H1 (cell line): ENCODE data around the gene COL28A1. TPM values are rescaled to one million over a fixed set of nuclear protein-coding genes. Genes with fewer than 3 reads are reported as not detected.

Source experiments
- CTCF ChIA-PET: fragments of 300-600 bp; sonication (Branson Sonifier 250); formaldehyde crosslinking; loops from one replicate; lab custom pipeline; 2021; ENCODE audit not compliant: partially characterized antibody; lab: Charles Lee
- POLR2A ChIA-PET: fragments of 300-600 bp; sonication (Branson Sonifier 250); formaldehyde crosslinking; loops from one replicate; lab custom pipeline; 2021; ENCODE audit warnings: inconsistent platforms; ENCODE audit not compliant: partially characterized antibody; lab: Charles Lee
- DNase-seq, 2 experiments: peaks; one replicate each; pipeline versions ENCODE4 v3.0.0 to v3.0.0-alpha.2; 2010 to 2022; ENCODE audit warnings: low spot score in 2 of 2, low read depth in 1 of 2, mixed read lengths in 1 of 2
- FAIRE-seq: peaks from 2 replicates; lab custom pipeline; 2011; peaks lifted over from hg19 to GRCh38; lab: Jason Lieb, UNC
- H2AFZ ChIP-seq: 2 replicates; pipeline ENCODE4 v1.8.1; 2012; ENCODE audit warnings: low read length, inconsistent platforms
- H2AK5ac ChIP-seq: 2 replicates; pipeline ENCODE4 v1.6.1; 2013; ENCODE audit warnings: low read depth, low read length
- H2BK120ac ChIP-seq: replicated peaks from 2 replicates; pipeline ENCODE3; 2013; ENCODE audit warnings: low read depth, low read length, inconsistent platforms
- H2BK12ac ChIP-seq: 2 replicates; pipeline ENCODE4 v1.6.1; 2013; ENCODE audit warnings: low read depth, low read length
- H2BK15ac ChIP-seq: 2 replicates; pipeline ENCODE4 v1.6.1; 2013; ENCODE audit warnings: low read length
- H2BK20ac ChIP-seq: 2 replicates; pipeline ENCODE4 v1.6.1; 2013; ENCODE audit warnings: low read length
- H2BK5ac ChIP-seq: 2 replicates; pipeline ENCODE4 v1.6.1; 2013; ENCODE audit warnings: low read depth, low read length
- H3K14ac ChIP-seq: 2 replicates; pipeline ENCODE4 v1.6.1; 2013; ENCODE audit warnings: inconsistent platforms; ENCODE audit not compliant: insufficient read length
- H3K18ac ChIP-seq: 2 replicates; pipeline ENCODE4 v1.6.1; 2013; ENCODE audit warnings: low read length; ENCODE audit errors: extremely low read depth
- H3K23ac ChIP-seq: 2 replicates; pipeline ENCODE4 v1.6.1; 2013; ENCODE audit warnings: inconsistent platforms; ENCODE audit not compliant: insufficient read length
- H3K23me2 ChIP-seq: 2 replicates; pipeline ENCODE4 v1.6.1; 2013; ENCODE audit warnings: low read depth, low read length
- H3K27ac ChIP-seq: 2 replicates; pipeline ENCODE4 v1.6.1; 2011; ENCODE audit warnings: low read depth, low read length, inconsistent platforms
- H3K27me3 ChIP-seq, 4 experiments: replicated peaks in 1 of 4; 1 replicate in 1 of 4; 2 replicates in 3 of 4; pipeline versions ENCODE4 v1.6.1 to v1.8.1; 2011 to 2013; ENCODE audit warnings: low read length in 3 of 4, mild to moderate bottlenecking in 3 of 4, inconsistent platforms in 2 of 4, mixed read lengths in 2 of 4, moderate library complexity in 1 of 4; ENCODE audit not compliant: control insufficient read depth in 3 of 4, insufficient read depth in 3 of 4; ENCODE audit errors: extremely low read depth in 1 of 4
- H3K36me3 ChIP-seq, 4 experiments: 2 replicates each; pipeline versions ENCODE4 v1.6.1 to v1.8.1; 2011 to 2013; ENCODE audit warnings: mild to moderate bottlenecking in 4 of 4, low read length in 3 of 4, moderate library complexity in 2 of 4, control low read depth in 1 of 4, inconsistent platforms in 1 of 4; ENCODE audit not compliant: insufficient read depth in 4 of 4, control insufficient read depth in 2 of 4
- H3K4ac ChIP-seq: replicated peaks from 2 replicates; pipeline ENCODE3; 2013; ENCODE audit warnings: low read length, low read depth, mixed read lengths, inconsistent platforms; ENCODE audit not compliant: insufficient read length
- H3K4me1 ChIP-seq, 4 experiments: replicated peaks in 1 of 4; 1 replicate in 1 of 4; 2 replicates in 3 of 4; pipeline versions ENCODE4 v1.6.1 to v1.8.1; 2011 to 2013; ENCODE audit warnings: low read length in 3 of 4, inconsistent platforms in 2 of 4, mixed read lengths in 1 of 4; ENCODE audit not compliant: insufficient read depth in 4 of 4, control insufficient read depth in 3 of 4
- H3K4me2 ChIP-seq, 2 experiments: 2 replicates each; pipeline versions ENCODE4 v1.6.1 to v1.8.1; 2011 to 2013; ENCODE audit warnings: low read depth in 2 of 2, low read length in 2 of 2, control low read depth in 1 of 2, inconsistent platforms in 1 of 2, mild to moderate bottlenecking in 1 of 2; ENCODE audit not compliant: insufficient read depth in 1 of 2
- H3K4me3 ChIP-seq, 4 experiments: fragments of 200-600, 300-600 bp in 1 of 4; sonication (generic), shearing (Covaris generic), sonication (Bioruptor Twin) in 1 of 4; 2 replicates each; pipeline versions ENCODE4 v1.5.1 to v1.8.1; 2011 to 2016; ENCODE audit warnings: low read length in 4 of 4, low read depth in 3 of 4, control low read depth in 2 of 4, inconsistent platforms in 2 of 4, mild to moderate bottlenecking in 2 of 4, mixed read lengths in 1 of 4, moderate library complexity in 1 of 4; ENCODE audit not compliant: insufficient read depth in 2 of 4; ENCODE audit errors: extremely low read depth in 1 of 4
- H3K56ac ChIP-seq: replicated peaks from 2 replicates; pipeline ENCODE3; 2013; ENCODE audit warnings: low read depth, mild to moderate bottlenecking, mixed read lengths, low read length, inconsistent platforms; ENCODE audit not compliant: insufficient read length
- H3K79me1 ChIP-seq: 2 replicates; pipeline ENCODE4 v1.6.1; 2013; ENCODE audit warnings: low read depth, low read length, control low read depth
- H3K79me2 ChIP-seq, 2 experiments: 2 replicates each; pipeline versions ENCODE4 v1.6.1 to v1.8.1; 2012 to 2013; ENCODE audit warnings: low read length in 2 of 2, mild to moderate bottlenecking in 2 of 2, inconsistent platforms in 1 of 2; ENCODE audit not compliant: insufficient read depth in 2 of 2, control insufficient read depth in 1 of 2
- H3K9ac ChIP-seq, 4 experiments: replicated peaks in 1 of 4; 1 replicate in 1 of 4; 2 replicates in 3 of 4; pipeline versions ENCODE4 v1.6.1 to v1.8.1; 2011 to 2013; ENCODE audit warnings: low read depth in 3 of 4, low read length in 3 of 4, control low read depth in 2 of 4, mild to moderate bottlenecking in 2 of 4, moderate library complexity in 2 of 4, inconsistent platforms in 1 of 4; ENCODE audit errors: extremely low read depth in 1 of 4
- H3K9me3 ChIP-seq, 2 experiments: 2 replicates each; pipeline versions ENCODE4 v1.6.1 to v1.8.1; 2012 to 2013; ENCODE audit warnings: mild to moderate bottlenecking in 2 of 2, moderate library complexity in 2 of 2, control low read depth in 1 of 2, inconsistent platforms in 1 of 2, low read depth in 1 of 2, low read length in 1 of 2, mixed read lengths in 1 of 2; ENCODE audit not compliant: insufficient read depth in 2 of 2
- H4K20me1 ChIP-seq, 2 experiments: replicated peaks in 1 of 2; 2 replicates each; pipeline versions ENCODE3 to v1.8.1; 2011 to 2013; ENCODE audit warnings: inconsistent platforms in 2 of 2, low read length in 2 of 2, mild to moderate bottlenecking in 1 of 2; ENCODE audit not compliant: insufficient read depth in 2 of 2, control insufficient read depth in 1 of 2
- H4K5ac ChIP-seq: 2 replicates; pipeline ENCODE4 v1.6.1; 2013; ENCODE audit warnings: low read length, low read depth, mixed read lengths, inconsistent platforms; ENCODE audit not compliant: insufficient read length
- H4K8ac ChIP-seq: 2 replicates; pipeline ENCODE4 v1.8.0; 2013; ENCODE audit warnings: mild to moderate bottlenecking, moderate library complexity, low read length, inconsistent platforms; ENCODE audit not compliant: insufficient read depth; ENCODE audit errors: extremely low read depth
- H4K91ac ChIP-seq: replicated peaks from 2 replicates; pipeline ENCODE3; 2013; ENCODE audit warnings: low read length, mixed read lengths, inconsistent platforms; ENCODE audit not compliant: insufficient read length
- ASH2L ChIP-seq: fragments of 200-600, 300-600 bp; sonication (generic); IDR thresholded peaks from one replicate; pipeline ENCODE4 v1.7.1; 2017; ENCODE audit warnings: low read length
- BACH1 ChIP-seq: IDR thresholded peaks from 2 replicates; pipeline ENCODE4 v1.6.1; 2012; ENCODE audit warnings: low read length, improper control_type of control experiment
- CHD1 ChIP-seq: IDR thresholded peaks from 2 replicates; pipeline ENCODE4 v1.6.1; 2012; ENCODE audit warnings: low read depth, low read length, improper control_type of control experiment
- CREB1 ChIP-seq: IDR thresholded peaks from 2 replicates; pipeline ENCODE4 v1.6.1; 2012; ENCODE audit warnings: inconsistent platforms
- GTF2F1 ChIP-seq: IDR thresholded peaks from 2 replicates; pipeline ENCODE4 v1.6.1; 2012; ENCODE audit warnings: low read depth, low read length, improper control_type of control experiment, borderline replicate concordance
- KDM1A ChIP-seq: fragments of 200-600, 300-600 bp; sonication (generic); IDR thresholded peaks from 2 replicates; pipeline ENCODE4 v1.7.1; 2016; ENCODE audit warnings: mild to moderate bottlenecking, low read length, borderline replicate concordance
- MAFK ChIP-seq: IDR thresholded peaks from 2 replicates; pipeline ENCODE4 v1.6.1; 2012; ENCODE audit warnings: low read depth, mild to moderate bottlenecking, improper control_type of control experiment, low read length
- MAX ChIP-seq: IDR thresholded peaks from 2 replicates; pipeline ENCODE4 v1.6.1; 2012; ENCODE audit warnings: inconsistent platforms
- NRF1 ChIP-seq: IDR thresholded peaks from 2 replicates; pipeline ENCODE4 v1.6.1; 2011; ENCODE audit warnings: mild to moderate bottlenecking, low read depth, low read length, improper control_type of control experiment
- POLR2AphosphoS5 ChIP-seq: IDR thresholded peaks from 2 replicates; pipeline ENCODE4 v1.6.1; 2011; ENCODE audit warnings: low read depth, low read length
- RBBP5 ChIP-seq: IDR thresholded peaks from 2 replicates; pipeline ENCODE4 v1.7.1; 2012; ENCODE audit warnings: low read depth, mild to moderate bottlenecking, inconsistent platforms, low read length, moderate library complexity, borderline replicate concordance
- RNF2 ChIP-seq: fragments of 200-900, 300-1000 bp; sonication (generic); IDR thresholded peaks from 2 replicates; pipeline ENCODE4 v1.7.1; 2016; ENCODE audit warnings: borderline replicate concordance, low read depth, mild to moderate bottlenecking, antibody characterized with exemption, low read length; ENCODE audit not compliant: poor library complexity, severe bottlenecking; ENCODE audit errors: missing control alignments
- SAP30 ChIP-seq: fragments of 300-600 bp; sonication (generic); IDR thresholded peaks from 2 replicates; pipeline ENCODE4 v1.7.1; 2012; ENCODE audit warnings: low read length, moderate library complexity, mild to moderate bottlenecking, inconsistent platforms; ENCODE audit not compliant: insufficient read depth, insufficient replicate concordance
- SIRT6 ChIP-seq: IDR thresholded peaks from one replicate; pipeline ENCODE4 v1.7.1; 2012; ENCODE audit warnings: low read length, inconsistent platforms
- TCF12 ChIP-seq: IDR thresholded peaks from 2 replicates; pipeline ENCODE4 v1.6.1; 2011; ENCODE audit warnings: low read depth, mild to moderate bottlenecking, low read length
- WGBS, 2 experiments: shearing (Covaris generic) in 1 of 2; methylation state at CpG; one replicate each; pipeline versions ENCODE4 v1.1.6 to v1.1.7; 2013 to 2015; ENCODE audit warnings: low lambda C conversion rate in 2 of 2, mixed read lengths in 2 of 2, inconsistent platforms in 1 of 2, low coverage in 1 of 2, missing lambda C conversion rate in 1 of 2; ENCODE audit not compliant: insufficient replicate concordance in 2 of 2, insufficient coverage in 1 of 2, insufficient read length in 1 of 2; ENCODE audit errors: extremely low coverage in 1 of 2, missing lambda C conversion rate in 1 of 2; 5-methylcytosine and 5-hydroxymethylcytosine counted together
- polyA plus RNA-seq, 7 experiments: library from polyadenylated mRNA; depleted of rRNA in 3 of 7; stranded (reverse) in 5 of 7; unstranded in 2 of 7; fragments of >200 nt in 5 of 7; fragments of 200-250 nt in 2 of 7; gene quantifications; 1 replicate in 5 of 7; 2 replicates in 1 of 7; 4 replicates in 1 of 7; pipeline versions ENCODE4 v1.2.1 to v1.2.3, GENCODE V29; 2011 to 2013; ENCODE audit warnings: missing spikeins in 2 of 7, mixed read lengths in 2 of 7
- total RNA-seq: library from RNA; stranded (reverse); fragmentation: NEBNext Ultra II Directional; extraction: Animal tissue kit (Norgen Biotek cat#: 25700); gene quantifications from 2 replicates; pipeline ENCODE4 v1.2.1, GENCODE V29; 2021

The COL28A1 gene
- total and polyA plus RNA-seq, 2 of the 8 experiments (the other 6 are each of a cell fraction or from before 2014, with no cell fraction given): 0.22 to 0.38 TPM

- Histone ChIP-seq H4K20me1 (no peaks in the 10 kb centered on the region), H3K23me2 (no peaks in the 10 kb centered on the region), H3K79me1 (no peaks in the 10 kb centered on the region), H3K4me3 (no peak overlapping the region), H3K4ac (no peak overlapping the region), H4K5ac (no peak overlapping the region), H4K8ac (no peak overlapping the region), H3K14ac (no peak overlapping the region), H2BK120ac (no peak overlapping the region), H3K27ac (no peak overlapping the region), H3K9me3 (no peaks in the 10 kb centered on the region), H3K27me3 (no peaks in the 10 kb centered on the region), H3K9ac (no peak overlapping the region), H4K91ac (no peak overlapping the region), H2BK20ac (no peak overlapping the region), H3K36me3 (no peaks in the 10 kb centered on the region), H2AK5ac (no peak overlapping the region), H2BK5ac (no peak overlapping the region), H3K4me1 (no peaks in the 10 kb centered on the region), H2BK15ac (no peak overlapping the region), H3K18ac (no peak overlapping the region), H2AFZ (no peak overlapping the region), H2BK12ac (no peak overlapping the region), H3K79me2 (no peaks in the 10 kb centered on the region), H3K23ac (no peak overlapping the region), H3K4me2 (no peak overlapping the region), H3K56ac (no peak overlapping the region)
- WGBS, 2 experiments: 88 to 100% methylated on average over 1 to 4 of the region's 4 CpGs
- DNase-seq: no peak
- POLR2A ChIA-PET: no interaction called here
- CTCF ChIA-PET: interaction anchor here (0.6 to 2.1 kb wide), 9 partner anchors 8 to 739 kb away, joined by 3 to 20 read pairs (median 3); no protein-coding TSS in a partner anchor
- FAIRE-seq: no peak
- no peak for TF ChIP-seq MAX
- TF ChIP-seq BACH1: no peak
- TF ChIP-seq POLR2AphosphoS5: no peak
- no peak for TF ChIP-seq TCF12
- TF ChIP-seq SAP30: no peak
- no peak for TF ChIP-seq CHD1
- no peak for TF ChIP-seq GTF2F1
- no peak for TF ChIP-seq SIRT6
- no peak for TF ChIP-seq NRF1
- TF ChIP-seq CREB1: no peak
- no peak for TF ChIP-seq MAFK
- no peak for TF ChIP-seq RBBP5
- TF ChIP-seq KDM1A: no peak
- no peak for TF ChIP-seq ASH2L
- TF ChIP-seq RNF2: no peak
Observed at GRCh38 chr7:7542251-7542835, 6.7 kb upstream of the COL28A1 start.
